ENCODE measurements around the gene THAP3. TPM values are rescaled to one million over a fixed set of nuclear protein-coding genes. Genes with fewer than 3 reads are reported as not detected.

The THAP3 gene
- total and polyA plus RNA-seq, 9 of the 15 experiments (the other 6 are each of a cell fraction or from before 2014, with no cell fraction given), result 1.9 to 31.2 (median 18.2) TPM

- peak; percentile 26; the same call in 1 of the 2 replicates for TF ChIP-seq CLOCK (CRISPR knock-in tag; IDR thresholded peaks at IDR 0.05; ENCODE audit: borderline replicate concordance)
- peak; percentile 66 for TF ChIP-seq GABPA (tag; conservative IDR thresholded peaks at IDR 0.05; ENCODE audit: low read depth)
- TF ChIP-seq NR4A1 (CRISPR knock-in tag; IDR thresholded peaks at IDR 0.05), result peak; percentile 90; the same call in 1 of the 2 replicates
- TF ChIP-seq NR4A1 (tag; IDR thresholded peaks at IDR 0.05), result peak; percentile 90
- no peak; a peak in 1 of 4 replicates for TF ChIP-seq FOXA3 (CRISPR knock-in tag; conservative IDR thresholded peaks at IDR 0.05 in 1 of 2, IDR thresholded peaks at IDR 0.05 in 1 of 2)
- no peak for TF ChIP-seq HDGF (IDR thresholded peaks at IDR 0.05)
- no peak for TF ChIP-seq TAL1 (IDR thresholded peaks at IDR 0.05)
- no peak; a peak in 1 of 4 replicates for TF ChIP-seq MLLT1 (IDR thresholded peaks at IDR 0.05)
- TF ChIP-seq MBD2 (IDR thresholded peaks at IDR 0.05; ENCODE audit: borderline replicate concordance, low read depth), result no peak; the same call in 1 of the 2 replicates
- no peak for TF ChIP-seq ZNF398 (CRISPR knock-in tag; IDR thresholded peaks at IDR 0.05)
- no peak for TF ChIP-seq DIDO1 (tag; IDR thresholded peaks at IDR 0.05; ENCODE audit: low read depth)
- TF ChIP-seq KLF16 (IDR thresholded peaks at IDR 0.05), result no peak
- TF ChIP-seq FOXP4 (CRISPR knock-in tag; IDR thresholded peaks at IDR 0.05; ENCODE audit: borderline replicate concordance), result no peak
- TF ChIP-seq ZNF785 (CRISPR knock-in tag; IDR thresholded peaks at IDR 0.05), result no peak
- no peak for TF ChIP-seq PHB (CRISPR knock-in tag; IDR thresholded peaks at IDR 0.05)
- TF ChIP-seq CBFA2T3 (IDR thresholded peaks at IDR 0.05), result no peak
- TF ChIP-seq GATAD2A (IDR thresholded peaks at IDR 0.05), result peak; percentile 60; the same call in 1 of the 2 replicates
- TF ChIP-seq ZNF3 (CRISPR knock-in tag; IDR thresholded peaks at IDR 0.05), result no peak
- peak; percentile 65 to 86 (median 77) for TF ChIP-seq CTCF (IDR thresholded peaks at IDR 0.05 in 2 of 3, conservative IDR thresholded peaks at IDR 0.05 in 1 of 3; ENCODE audit: insufficient read depth in 2 of 3, low read depth in 1 of 3, low read length in 3 of 3)
Measured at GRCh38 chr1:6603915-6604558, 20.6 kb upstream of the THAP3 start (continued).

Data from K562 (cell line).